ENCODE data around the gene KCNF1. TPM values are rescaled to one million over a fixed set of nuclear protein-coding genes. Genes with fewer than 3 reads are reported as not detected.
A peak's percentile ranks its signal among the peaks of the same experiment; 100 is the strongest.

KCNF1 gene
- total and polyA plus RNA-seq, 7 experiments from 2014 or later, result not detected

DNA sequence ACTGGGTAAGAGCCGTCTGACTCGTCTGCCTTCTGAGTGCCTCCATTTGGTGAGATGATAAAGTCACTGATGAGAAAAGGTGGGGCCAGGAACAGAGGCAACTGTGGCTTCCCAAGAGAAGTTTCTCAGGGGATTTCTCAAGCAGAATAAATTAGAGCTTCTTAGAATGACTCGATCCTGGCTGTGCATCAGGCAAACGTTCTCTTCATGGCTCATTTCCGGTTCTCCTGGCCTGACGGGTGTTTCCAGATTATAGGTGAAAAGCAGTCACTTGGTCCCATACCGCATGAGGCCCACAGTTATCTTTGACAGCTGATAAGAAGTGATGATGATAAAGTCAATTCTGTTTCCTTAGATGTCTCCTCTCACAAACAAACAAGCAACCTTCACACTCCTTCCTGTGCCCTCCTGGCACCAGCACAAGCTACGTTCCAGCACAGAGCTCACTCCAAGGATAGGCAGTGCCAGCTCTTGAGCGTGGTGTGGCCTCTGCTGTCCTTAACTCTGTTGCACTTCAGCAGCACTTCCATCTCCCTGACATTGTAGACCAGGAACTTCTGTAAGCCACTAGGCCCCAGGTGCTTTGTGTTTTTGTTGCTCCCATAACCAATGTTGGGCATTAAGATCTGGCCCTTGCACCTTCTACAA is 37.8 kb upstream of the KCNF1 start:
- ChIA-PET CTCF (no interaction called here), POLR2A (no interaction called here)

DNA sequence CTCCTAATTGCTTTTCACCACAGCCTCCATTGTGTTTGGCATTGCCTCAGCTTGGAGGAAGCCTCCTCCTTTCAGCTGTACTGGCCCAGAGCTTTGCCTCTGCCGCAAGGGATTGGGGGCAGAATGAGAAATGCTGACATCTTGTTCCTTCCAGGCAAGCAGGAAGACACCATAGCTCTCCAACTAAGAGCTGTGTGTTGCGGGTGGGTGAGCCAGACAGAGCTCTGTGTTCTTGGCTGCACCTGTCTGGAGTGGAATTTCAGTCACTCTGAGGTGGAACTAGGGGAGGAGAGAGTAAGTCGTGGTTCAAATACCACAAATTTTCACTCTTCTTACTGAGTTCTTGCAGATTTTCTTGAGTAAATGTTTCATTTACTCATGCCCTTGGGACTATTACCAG is 36.6 kb upstream of the KCNF1 start:
- Mint-ChIP-seq H3K36me3 (peaks cover 0 to 5% (median 0%) of the 10 kb centered on the region in 5 donors), H3K4me1 (peaks cover 0 to 14% (median 0%) of the 10 kb centered on the region in 7 donors), H3K4me3 (no peak overlapping the region), H3K27ac (peak overlapping the region in 1 of 9 donors; percentile 9), H3K27me3 (peaks cover 0 to 16% (median 10%) of the 10 kb centered on the region in 5 donors), H3K9me3 (peaks cover 0 to 16% (median 5%) of the 10 kb centered on the region in 11 donors)
- DNase-seq (no peak), ATAC-seq (no peak)
- Histone ChIP-seq H3K4me1 (ENCODE audit: control insufficient read depth in 2 of 2, insufficient read depth in 2 of 2, low read length in 2 of 2) (no peaks in the 10 kb centered on the region), H3K27ac (ENCODE audit: low read depth, low read length) (no peak overlapping the region), H3K4me3 (ENCODE audit: low read length) (no peak overlapping the region), H3K27me3 (ENCODE audit: control insufficient read depth in 2 of 2, insufficient read depth in 2 of 2, low read length in 2 of 2) (peaks cover 0 to 6% of the 10 kb centered on the region in 2 donors), H3K36me3 (ENCODE audit: control insufficient read depth in 2 of 3, insufficient read depth in 3 of 3, low read length in 3 of 3) (no peaks in the 10 kb centered on the region), H3K9me3 (ENCODE audit: control insufficient read depth in 2 of 3, low read length in 3 of 3) (no peaks in the 10 kb centered on the region)
- ChIA-PET POLR2A (no interaction called here), CTCF (no interaction called here)
- intact Hi-C loops (cut with micrococcal nuclease), result no loop called here

More for the DNA sequence above, 37.8 kb upstream of the KCNF1 start:
- intact Hi-C loops (cut with micrococcal nuclease), result no loop called here
- H3K27me3 ChIP-seq (ENCODE audit: control insufficient read depth in 2 of 2, insufficient read depth in 2 of 2, low read length in 2 of 2), result peaks cover 0 to 6% of the 10 kb centered on the region in 2 donors
- Mint-ChIP-seq H3K36me3 (peaks cover 0 to 5% (median 0%) of the 10 kb centered on the region in 5 donors), H3K27ac (no peak overlapping the region), H3K27me3 (peaks cover 0 to 16% (median 10%) of the 10 kb centered on the region in 5 donors), H3K9me3 (peaks cover 0 to 16% (median 5%) of the 10 kb centered on the region in 11 donors), H3K4me3 (no peak overlapping the region), H3K4me1 (peaks cover 0 to 9% (median 0%) of the 10 kb centered on the region in 7 donors)
- DNase-seq, result no peak
- no peaks in the 10 kb centered on the region for H3K4me1 ChIP-seq (ENCODE audit: control insufficient read depth in 2 of 2, insufficient read depth in 2 of 2, low read length in 2 of 2)
- no peak overlapping the region for H3K4me3 ChIP-seq (ENCODE audit: low read length)
- H3K9me3 ChIP-seq (ENCODE audit: control insufficient read depth in 2 of 3, low read length in 3 of 3), result no peaks in the 10 kb centered on the region
- no peak for ATAC-seq
- no peaks in the 10 kb centered on the region for H3K36me3 ChIP-seq (ENCODE audit: control insufficient read depth in 2 of 3, insufficient read depth in 3 of 3, low read length in 3 of 3)
- H3K27ac ChIP-seq (ENCODE audit: low read depth, low read length), result no peak overlapping the region

DNA sequence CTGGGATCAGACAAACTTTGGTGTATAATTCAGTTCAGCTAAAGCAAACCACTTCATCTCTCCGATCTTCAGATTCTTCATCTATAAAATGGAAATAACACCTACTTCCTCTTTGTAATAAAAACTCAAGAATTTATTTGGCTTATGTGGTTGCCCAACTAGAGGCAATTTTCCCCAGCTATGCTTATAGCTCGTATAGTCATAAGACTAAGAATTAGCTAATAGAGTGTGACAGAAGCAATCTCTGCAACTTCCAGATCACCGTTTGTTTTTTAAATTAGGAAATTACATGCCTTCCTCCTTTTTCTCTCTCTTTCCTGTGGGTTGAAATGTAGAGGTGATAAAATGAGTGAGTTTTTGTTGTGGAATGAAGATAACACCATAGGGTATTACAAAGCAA is 35.3 kb upstream of the KCNF1 start:
- Histone ChIP-seq H3K27ac (ENCODE audit: low read depth, low read length) (no peak overlapping the region), H3K27me3 (ENCODE audit: control insufficient read depth in 2 of 2, insufficient read depth in 2 of 2, low read length in 2 of 2) (peaks cover 0 to 6% of the 10 kb centered on the region in 2 donors), H3K36me3 (ENCODE audit: control insufficient read depth in 2 of 3, insufficient read depth in 3 of 3, low read length in 3 of 3) (no peaks in the 10 kb centered on the region), H3K4me3 (ENCODE audit: low read length) (no peak overlapping the region), H3K4me1 (ENCODE audit: control insufficient read depth in 2 of 2, insufficient read depth in 2 of 2, low read length in 2 of 2) (no peaks in the 10 kb centered on the region), H3K9me3 (ENCODE audit: control insufficient read depth in 2 of 3, low read length in 3 of 3) (no peaks in the 10 kb centered on the region)
- H3K36me3 Mint-ChIP-seq, result peaks cover 0 to 5% (median 0%) of the 10 kb centered on the region in 5 donors
- ATAC-seq, result peak; percentile 34
- H3K4me1 Mint-ChIP-seq, result peaks cover 0 to 19% (median 0%) of the 10 kb centered on the region in 7 donors
- peaks cover 0 to 16% (median 10%) of the 10 kb centered on the region in 5 donors for H3K27me3 Mint-ChIP-seq
- H3K9me3 Mint-ChIP-seq, result peaks cover 0 to 16% (median 5%) of the 10 kb centered on the region in 11 donors
- no peak overlapping the region for H3K27ac Mint-ChIP-seq
- no peak for DNase-seq
- ChIA-PET CTCF (interaction anchor here (0.7 kb wide), 1 partner anchor 582 kb away, joined by 3 read pairs; no protein-coding TSS in a partner anchor), POLR2A (no interaction called here)
- intact Hi-C loops (cut with micrococcal nuclease), result no loop called here
- H3K4me3 Mint-ChIP-seq, result no peak overlapping the region

DNA sequence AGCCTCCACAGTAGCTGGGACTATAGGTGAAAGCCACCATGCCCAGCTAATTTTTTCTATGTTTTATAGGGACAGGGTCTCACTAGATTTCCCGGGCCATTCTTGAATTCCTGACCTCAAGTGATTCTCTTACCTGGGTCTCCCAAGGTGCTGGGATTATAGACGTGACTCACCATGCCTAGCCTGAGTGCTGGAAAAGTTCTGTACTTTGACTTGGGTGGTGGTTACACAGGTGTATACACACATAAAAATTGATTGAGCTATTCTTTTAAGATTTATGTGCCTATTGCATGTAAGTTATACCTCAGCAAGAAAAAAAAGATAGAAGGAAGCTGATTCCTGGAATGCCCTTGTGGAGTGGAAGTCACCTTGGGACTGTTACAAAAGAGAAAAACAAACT is 34.8 kb upstream of the KCNF1 start:
- Mint-ChIP-seq H3K4me1 (peaks cover 0 to 19% (median 0%) of the 10 kb centered on the region in 7 donors), H3K36me3 (peaks cover 0 to 5% (median 0%) of the 10 kb centered on the region in 5 donors), H3K27me3 (peaks cover 0 to 16% (median 10%) of the 10 kb centered on the region in 5 donors), H3K9me3 (peaks cover 0 to 14% (median 5%) of the 10 kb centered on the region in 11 donors), H3K4me3 (no peak overlapping the region), H3K27ac (no peak overlapping the region)
- intact Hi-C loops (cut with micrococcal nuclease), result no loop called here
- H3K36me3 ChIP-seq (ENCODE audit: control insufficient read depth in 2 of 3, insufficient read depth in 3 of 3, low read length in 3 of 3), result no peaks in the 10 kb centered on the region
- ATAC-seq, result no peak
- ChIA-PET POLR2A (no interaction called here), CTCF (interaction anchor here (0.7 kb wide), 1 partner anchor 581 kb away, joined by 3 read pairs; no protein-coding TSS in a partner anchor)
- no peak for DNase-seq
- H3K4me3 ChIP-seq (ENCODE audit: low read length), result no peak overlapping the region
- H3K9me3 ChIP-seq (ENCODE audit: control insufficient read depth in 2 of 3, low read length in 3 of 3), result no peaks in the 10 kb centered on the region
- no peaks in the 10 kb centered on the region for H3K4me1 ChIP-seq (ENCODE audit: control insufficient read depth in 2 of 2, insufficient read depth in 2 of 2, low read length in 2 of 2)
- H3K27ac ChIP-seq (ENCODE audit: low read depth, low read length), result no peak overlapping the region
- H3K27me3 ChIP-seq (ENCODE audit: control insufficient read depth in 2 of 2, insufficient read depth in 2 of 2, low read length in 2 of 2), result peaks cover 0 to 6% of the 10 kb centered on the region in 2 donors

DNA sequence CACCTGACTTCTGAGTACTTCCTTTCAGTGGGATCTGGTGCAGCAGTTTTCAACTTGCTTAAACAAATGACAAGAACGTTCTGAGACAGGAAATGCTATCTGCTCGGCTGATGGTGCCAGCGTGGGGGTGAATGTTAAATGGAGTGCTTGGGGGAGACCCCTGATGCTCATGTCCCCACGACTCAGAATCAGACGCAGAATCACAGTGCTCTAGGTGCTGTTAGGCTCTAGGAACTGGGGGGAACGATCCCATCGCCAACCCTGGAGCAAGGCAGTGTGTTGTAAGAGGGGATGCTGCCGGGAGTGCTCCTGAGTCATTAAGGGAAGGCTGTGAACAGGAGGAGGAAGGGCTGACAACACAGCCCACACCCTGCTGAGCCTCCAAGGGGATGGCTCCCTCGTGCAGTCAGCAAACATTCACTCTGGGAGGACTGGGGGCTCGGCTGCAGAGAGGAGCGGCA is 34.1 kb upstream of the KCNF1 start:
- H3K4me1 Mint-ChIP-seq, result peaks cover 0 to 24% (median 2%) of the 10 kb centered on the region in 7 donors
- H3K9me3 Mint-ChIP-seq, result peaks cover 0 to 8% (median 0%) of the 10 kb centered on the region in 11 donors
- no peaks in the 10 kb centered on the region for H3K36me3 ChIP-seq (ENCODE audit: control insufficient read depth in 2 of 3, insufficient read depth in 3 of 3, low read length in 3 of 3)
- no peaks in the 10 kb centered on the region for H3K9me3 ChIP-seq (ENCODE audit: control insufficient read depth in 2 of 3, low read length in 3 of 3)
- peaks cover 0 to 16% (median 10%) of the 10 kb centered on the region in 5 donors for H3K27me3 Mint-ChIP-seq
- no peak overlapping the region for H3K27ac ChIP-seq (ENCODE audit: low read depth, low read length)
- ATAC-seq, result peak; percentile 38
- H3K4me1 ChIP-seq (ENCODE audit: control insufficient read depth in 2 of 2, insufficient read depth in 2 of 2, low read length in 2 of 2), result no peaks in the 10 kb centered on the region
- ChIA-PET POLR2A (no interaction called here), CTCF (no interaction called here)
- intact Hi-C loops (cut with micrococcal nuclease), result no loop called here
- DNase-seq, result no peak
- no peak overlapping the region for H3K4me3 ChIP-seq (ENCODE audit: low read length)
- H3K27ac Mint-ChIP-seq, result peak overlapping the region in 2 of 9 donors; percentile 52 to 86
- H3K27me3 ChIP-seq (ENCODE audit: control insufficient read depth in 2 of 2, insufficient read depth in 2 of 2, low read length in 2 of 2), result peaks cover 0 to 6% of the 10 kb centered on the region in 2 donors
- H3K4me3 Mint-ChIP-seq, result peak overlapping the region in 2 of 10 donors; percentile 61 to 62
- H3K36me3 Mint-ChIP-seq, result no peaks in the 10 kb centered on the region

DNA sequence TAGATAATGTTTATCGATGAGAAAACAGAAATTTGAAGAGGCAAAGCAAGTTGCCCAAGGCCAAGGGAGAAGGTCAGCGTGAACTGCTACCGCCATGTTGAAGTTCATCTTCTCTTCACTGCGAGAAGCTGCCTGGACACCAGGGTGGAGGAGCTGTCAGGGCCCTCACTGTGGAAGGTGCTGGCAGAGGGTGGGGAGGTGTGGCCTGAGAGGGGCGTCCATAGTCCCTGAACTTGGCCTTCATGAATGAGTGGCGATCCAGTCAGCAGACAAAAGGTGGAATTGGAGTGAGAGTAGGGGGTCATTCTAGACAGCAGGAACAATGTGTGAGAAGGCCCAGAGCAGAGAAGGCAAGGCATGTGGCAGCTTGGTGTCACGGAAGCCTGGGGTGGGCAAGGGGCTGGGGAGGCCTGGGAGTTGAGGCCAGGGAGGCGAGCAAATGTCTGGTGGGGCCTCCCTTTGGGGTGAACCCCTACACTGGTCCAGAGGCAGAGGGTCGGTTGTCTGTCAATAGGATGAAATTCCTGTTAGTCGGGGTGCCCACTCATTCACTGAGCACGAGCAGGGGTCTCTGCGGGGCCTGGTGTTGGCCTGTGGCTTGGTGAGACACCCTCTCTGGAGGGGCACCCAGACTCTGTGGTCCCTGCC is 33.3 kb upstream of the KCNF1 start:
- CTCF ChIA-PET, result no interaction called here
- Mint-ChIP-seq H3K36me3 (no peaks in the 10 kb centered on the region), H3K4me1 (peaks cover 0 to 31% (median 2%) of the 10 kb centered on the region in 7 donors), H3K4me3 (peak overlapping the region in 1 of 10 donors; percentile 13), H3K9me3 (peaks cover 0 to 5% (median 0%) of the 10 kb centered on the region in 11 donors), H3K27ac (peak overlapping the region in 2 of 9 donors; percentile 51 to 86), H3K27me3 (peaks cover 0 to 13% (median 10%) of the 10 kb centered on the region in 5 donors)
- intact Hi-C loops (cut with micrococcal nuclease), result no loop called here
- Histone ChIP-seq H3K4me1 (ENCODE audit: control insufficient read depth in 2 of 2, insufficient read depth in 2 of 2, low read length in 2 of 2) (no peaks in the 10 kb centered on the region), H3K27me3 (ENCODE audit: control insufficient read depth in 2 of 2, insufficient read depth in 2 of 2, low read length in 2 of 2) (peaks cover 0 to 6% of the 10 kb centered on the region in 2 donors), H3K4me3 (ENCODE audit: low read length) (no peak overlapping the region), H3K36me3 (ENCODE audit: control insufficient read depth in 2 of 3, insufficient read depth in 3 of 3, low read length in 3 of 3) (no peaks in the 10 kb centered on the region), H3K9me3 (ENCODE audit: control insufficient read depth in 2 of 3, low read length in 3 of 3) (no peaks in the 10 kb centered on the region), H3K27ac (ENCODE audit: low read depth, low read length) (no peak overlapping the region)
- no peak for DNase-seq
- POLR2A ChIA-PET, result no interaction called here
- no peak for ATAC-seq

All from naive thymus-derived CD4-positive, alpha-beta T cell (primary cell).